NB4 (cell line): ENCODE results near the gene EPAS1.

Experiments used
- CTCF ChIP-seq: IDR thresholded peaks from one replicate; pipeline ENCODE4 v1.5.1; 2012; ENCODE audit warnings: low read depth, low read length
- MYC ChIP-seq: IDR thresholded peaks from 2 replicates; pipeline ENCODE4 v1.6.1; 2011; ENCODE audit warnings: low read depth, low read length
- POLR2A ChIP-seq: IDR thresholded peaks from 2 replicates; pipeline ENCODE4 v1.6.1; 2011; ENCODE audit warnings: mild to moderate bottlenecking; ENCODE audit not compliant: insufficient read length; ENCODE audit errors: extremely low read depth

DNA sequence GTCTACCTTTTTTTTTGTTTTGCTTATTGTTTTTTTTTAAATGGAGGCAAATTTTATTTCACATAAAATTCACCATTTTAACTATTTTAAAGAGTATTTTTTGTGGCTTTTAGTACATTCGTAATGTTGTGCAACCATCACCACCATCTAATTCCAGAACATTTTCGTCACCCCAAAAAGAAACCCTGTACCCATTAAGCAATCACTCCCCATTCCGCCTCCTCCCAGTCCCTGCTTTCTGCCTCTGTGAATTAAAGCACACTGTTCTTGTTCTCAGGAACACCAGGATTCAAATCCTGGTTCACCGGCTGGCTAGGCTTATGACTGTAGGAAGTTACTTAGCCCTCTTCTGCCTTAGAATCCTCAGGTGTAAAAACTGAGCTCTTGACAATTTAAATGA lies 36.9 kb upstream of the EPAS1 start:
- TF ChIP-seq POLR2A (no peak), CTCF (no peak), MYC (no peak)
